Progenitor cell of endocrine pancreas (in vitro differentiated cells): Measurements from ENCODE around the gene MRPS14. TPM values are rescaled to one million over a fixed set of nuclear protein-coding genes. Genes with fewer than 3 reads are reported as not detected.

Source experiments
- DNase-seq: peaks from one replicate; pipeline ENCODE4 v3.0.0; 2021; ENCODE audit warnings: low spot score; ENCODE audit not compliant: unreplicated experiment
- H3K27ac Mint-ChIP-seq: 2 replicates; pipeline ENCODE4 v1.8.0; 2021; ENCODE audit warnings: mild to moderate bottlenecking, moderate library complexity, mixed read lengths
- H3K27me3 Mint-ChIP-seq: 2 replicates; pipeline ENCODE4 v1.8.0; 2021; ENCODE audit warnings: mixed read lengths
- H3K36me3 Mint-ChIP-seq: 2 replicates; pipeline ENCODE4 v1.8.0; 2022; ENCODE audit warnings: mixed read lengths; ENCODE audit not compliant: insufficient read depth
- H3K4me1 Mint-ChIP-seq: 2 replicates; pipeline ENCODE4 v1.8.0; 2021; ENCODE audit warnings: low read depth, mixed read lengths
- H3K4me3 Mint-ChIP-seq: 2 replicates; pipeline ENCODE4 v1.8.0; 2021; ENCODE audit warnings: low read depth, mild to moderate bottlenecking, moderate library complexity, mixed read lengths
- H3K9me3 Mint-ChIP-seq: 2 replicates; pipeline ENCODE4 v1.8.0; 2021; ENCODE audit warnings: low read depth, mixed read lengths
- total RNA-seq: library from RNA; stranded (reverse); gene quantifications from 2 replicates; pipeline ENCODE4 v1.2.1, GENCODE V29; 2021
- TF ChIP-seq, protein P1 (sequence below): fragments of 200-600 bp; sonication (generic); IDR thresholded peaks from one replicate; pipeline ENCODE4 v1.5.0; 2021; ENCODE audit warnings: antibody characterized with exemption, mild to moderate bottlenecking; ENCODE audit not compliant: unreplicated experiment

MRPS14 gene
- total RNA-seq, 1 donor from 2014 or later, result 27.5 TPM

DNA sequence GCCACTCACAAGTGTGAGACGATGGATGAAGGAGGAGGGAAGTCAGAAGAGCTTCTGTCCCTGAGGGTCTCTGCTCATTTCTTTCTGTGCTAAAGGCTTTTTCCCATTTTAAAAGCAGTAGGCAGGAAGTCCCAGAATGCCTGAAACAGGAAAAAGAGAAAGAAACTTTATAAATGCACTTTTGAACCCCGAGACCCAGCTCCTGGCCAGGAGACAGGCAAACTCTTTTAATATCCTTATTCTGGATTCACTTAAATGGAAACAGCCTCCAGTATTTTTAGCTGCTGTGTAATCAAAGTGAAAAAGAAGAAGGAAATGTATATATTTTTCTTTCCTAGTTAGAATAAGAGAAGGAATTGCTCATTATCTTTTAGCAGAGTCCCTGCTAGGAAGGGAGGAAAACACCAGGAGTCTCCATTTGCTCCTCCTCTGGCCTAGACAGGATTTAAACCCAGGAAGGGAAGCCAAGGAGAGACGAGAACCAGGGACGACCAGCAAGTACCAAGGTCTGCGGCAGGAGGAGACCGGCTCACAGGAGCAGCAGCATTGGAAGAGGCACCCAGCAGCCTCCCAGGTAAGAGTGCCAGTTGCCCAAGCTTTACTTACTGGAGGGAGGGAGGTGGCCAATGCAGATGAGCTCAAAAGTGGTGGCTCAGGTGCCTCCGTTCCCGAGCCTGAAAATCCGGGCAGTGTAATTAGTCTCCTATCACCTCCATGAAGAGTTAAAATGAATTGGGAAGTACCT lies 44.3 kb upstream of the MRPS14 start, which contains the start of gene TNN:
Gene TNN (plus strand): TSS at position 472 of the 745 bp plus-strand sequence. CDS start 9,586 bp downstream, outside the sequence.
- Mint-ChIP-seq H3K9me3 (no peaks in the 10 kb centered on the region), H3K27me3 (peaks cover 22% of the 10 kb centered on the region), H3K36me3 (no peaks in the 10 kb centered on the region), H3K4me1 (peaks cover 2% of the 10 kb centered on the region), H3K27ac (no peak within 1 kb of the TSS), H3K4me3 (no peak within 1 kb of the TSS)
- no peak for DNase-seq
- TF ChIP-seq, protein P1, sequence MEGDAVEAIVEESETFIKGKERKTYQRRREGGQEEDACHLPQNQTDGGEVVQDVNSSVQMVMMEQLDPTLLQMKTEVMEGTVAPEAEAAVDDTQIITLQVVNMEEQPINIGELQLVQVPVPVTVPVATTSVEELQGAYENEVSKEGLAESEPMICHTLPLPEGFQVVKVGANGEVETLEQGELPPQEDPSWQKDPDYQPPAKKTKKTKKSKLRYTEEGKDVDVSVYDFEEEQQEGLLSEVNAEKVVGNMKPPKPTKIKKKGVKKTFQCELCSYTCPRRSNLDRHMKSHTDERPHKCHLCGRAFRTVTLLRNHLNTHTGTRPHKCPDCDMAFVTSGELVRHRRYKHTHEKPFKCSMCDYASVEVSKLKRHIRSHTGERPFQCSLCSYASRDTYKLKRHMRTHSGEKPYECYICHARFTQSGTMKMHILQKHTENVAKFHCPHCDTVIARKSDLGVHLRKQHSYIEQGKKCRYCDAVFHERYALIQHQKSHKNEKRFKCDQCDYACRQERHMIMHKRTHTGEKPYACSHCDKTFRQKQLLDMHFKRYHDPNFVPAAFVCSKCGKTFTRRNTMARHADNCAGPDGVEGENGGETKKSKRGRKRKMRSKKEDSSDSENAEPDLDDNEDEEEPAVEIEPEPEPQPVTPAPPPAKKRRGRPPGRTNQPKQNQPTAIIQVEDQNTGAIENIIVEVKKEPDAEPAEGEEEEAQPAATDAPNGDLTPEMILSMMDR, result no peak

DNA sequence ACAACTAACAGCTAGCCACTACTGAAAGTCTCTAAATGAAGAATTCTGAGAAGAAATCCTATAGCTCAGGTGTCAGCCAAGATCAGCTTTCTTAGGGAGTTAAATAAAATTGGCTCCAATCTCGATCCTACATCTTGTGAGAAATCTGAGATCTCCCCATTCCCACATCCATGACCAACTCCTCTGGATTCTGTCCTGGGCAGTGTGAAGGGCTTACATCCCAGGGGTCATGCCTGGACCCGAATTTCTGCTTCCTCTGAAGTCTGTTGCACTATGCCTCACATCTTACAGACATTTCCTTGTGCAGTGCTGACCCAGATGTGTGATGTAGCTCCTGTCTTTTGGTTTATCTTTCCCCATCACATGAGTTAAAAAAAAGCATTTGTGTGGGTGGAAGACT lies 39.6 kb upstream of the MRPS14 start:
- Mint-ChIP-seq H3K9me3 (peaks cover 3% of the 10 kb centered on the region), H3K27me3 (peaks cover 7% of the 10 kb centered on the region), H3K27ac (no peak overlapping the region), H3K36me3 (no peaks in the 10 kb centered on the region), H3K4me1 (no peaks in the 10 kb centered on the region), H3K4me3 (no peak overlapping the region)
- TF ChIP-seq, protein P1, result no peak
- DNase-seq, result no peak

GRCh38 chr1:175062339-175062738 lies 39.1 kb upstream of the MRPS14 start:
- DNase-seq, result no peak
- Mint-ChIP-seq H3K4me3 (no peak overlapping the region), H3K27ac (no peak overlapping the region), H3K27me3 (peaks cover 7% of the 10 kb centered on the region), H3K36me3 (no peaks in the 10 kb centered on the region), H3K4me1 (no peaks in the 10 kb centered on the region), H3K9me3 (peaks cover 3% of the 10 kb centered on the region)
- TF ChIP-seq, protein P1, result no peak

DNA sequence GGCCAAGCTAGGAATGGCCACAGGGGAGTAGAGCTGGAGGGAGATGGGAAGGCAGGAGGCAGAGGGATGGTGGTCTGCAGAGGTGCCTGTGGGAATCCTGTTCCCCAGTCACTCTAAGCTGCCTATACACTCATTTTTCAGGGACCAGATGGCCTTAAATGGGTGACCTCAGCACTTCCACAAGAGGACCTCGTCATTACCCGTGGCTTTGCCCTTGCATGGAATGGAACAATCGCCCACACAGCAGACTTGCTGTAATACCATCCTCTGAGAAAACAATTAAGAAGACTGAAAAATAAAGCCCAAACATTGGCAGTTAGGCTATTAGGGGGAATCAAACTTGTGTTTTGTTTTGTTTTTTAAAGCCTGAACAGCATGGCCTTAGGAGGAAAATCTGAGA lies 31.5 kb upstream of the MRPS14 start:
- H3K36me3 Mint-ChIP-seq, result no peaks in the 10 kb centered on the region
- H3K27me3 Mint-ChIP-seq, result no peaks in the 10 kb centered on the region
- H3K4me1 Mint-ChIP-seq, result no peaks in the 10 kb centered on the region

GRCh38 chr1:175050992-175051391 lies 27.8 kb upstream of the MRPS14 start:
- no peak overlapping the region for H3K27ac Mint-ChIP-seq
- H3K27me3 Mint-ChIP-seq, result peaks cover 3% of the 10 kb centered on the region
- no peak overlapping the region for H3K4me3 Mint-ChIP-seq
- H3K4me1 Mint-ChIP-seq, result no peaks in the 10 kb centered on the region
- no peaks in the 10 kb centered on the region for H3K36me3 Mint-ChIP-seq
- peaks cover 7% of the 10 kb centered on the region for H3K9me3 Mint-ChIP-seq
- DNase-seq, result no peak
- TF ChIP-seq, protein P1, result no peak

More for the DNA sequence above, 31.5 kb upstream of the MRPS14 start:
- Mint-ChIP-seq H3K4me3 (no peak overlapping the region), H3K9me3 (peaks cover 3% of the 10 kb centered on the region), H3K27ac (no peak overlapping the region)
- TF ChIP-seq, protein P1, result no peak
- DNase-seq, result no peak
